ENCODE data around the gene CRMP1.

DNA sequence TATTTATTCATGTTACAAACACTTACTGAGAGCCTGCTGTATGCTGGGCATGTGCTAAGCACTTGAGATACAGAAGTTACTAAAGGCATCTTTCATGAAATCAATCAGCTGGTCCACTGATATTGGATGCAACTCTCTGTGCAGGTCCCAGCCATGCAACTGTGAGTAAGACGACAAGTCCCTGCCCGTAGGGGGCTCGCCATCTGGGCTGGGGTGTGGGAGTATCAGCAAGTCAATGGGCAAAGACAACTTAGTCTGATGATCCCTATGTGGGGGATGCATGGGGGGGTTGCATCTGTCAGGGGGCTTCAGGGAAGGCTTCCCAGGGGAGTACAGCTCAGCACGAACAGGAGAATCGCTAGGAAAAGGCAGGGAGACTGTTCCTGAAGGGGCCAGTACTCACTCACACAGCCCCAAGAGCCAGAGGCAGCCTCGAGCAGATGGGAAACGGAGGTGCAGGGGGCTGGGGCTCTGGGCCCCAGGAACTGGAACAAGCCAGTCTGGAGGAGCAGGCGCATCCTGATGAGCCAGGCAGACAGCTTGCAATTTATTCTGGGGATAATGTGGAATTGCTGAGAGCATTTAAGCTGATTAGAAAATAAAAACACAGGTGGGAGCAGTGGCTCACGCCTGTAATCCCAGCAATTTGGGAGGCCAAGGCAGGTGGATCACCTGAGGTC is 40.2 kb downstream of the CRMP1 start:
- TF ChIP-seq CTCF (IDR thresholded peaks at IDR 0.05) (no peak), POLR2A (IDR thresholded peaks at IDR 0.05) (no peak)
